GM19193 (cell line): ENCODE data around the gene POPDC3.

ENCODE experiments used
- POLR2A ChIP-seq: IDR thresholded peaks from 4 replicates; pipeline ENCODE4 v1.6.1; 2011; ENCODE audit not compliant: insufficient read depth, insufficient read length; ENCODE audit errors: extremely low read depth

The POPDC3 gene

GRCh38 chr6:105116150-105116549 lies 63.7 kb downstream of the POPDC3 start:
- TF ChIP-seq POLR2A: no peak

- no peak for TF ChIP-seq POLR2A
These were observed 66.4 kb downstream of the POPDC3 start for GRCh38 chr6:105113422-105113821.

GRCh38 chr6:105112577-105112976 lies 67.2 kb downstream of the POPDC3 start:
- no peak for TF ChIP-seq POLR2A

GRCh38 chr6:105111871-105112270 lies 67.9 kb downstream of the POPDC3 start:
- TF ChIP-seq POLR2A: no peak

- no peak for TF ChIP-seq POLR2A
These were observed 68.7 kb downstream of the POPDC3 start for GRCh38 chr6:105111105-105111504.

- no peak for TF ChIP-seq POLR2A
These were observed 69.6 kb downstream of the POPDC3 start for GRCh38 chr6:105109955-105110895.

- TF ChIP-seq POLR2A: no peak
These were observed 71.1 kb downstream of the POPDC3 start for GRCh38 chr6:105108631-105109262.
